ENCODE results near the gene ARHGAP26.

DNA sequence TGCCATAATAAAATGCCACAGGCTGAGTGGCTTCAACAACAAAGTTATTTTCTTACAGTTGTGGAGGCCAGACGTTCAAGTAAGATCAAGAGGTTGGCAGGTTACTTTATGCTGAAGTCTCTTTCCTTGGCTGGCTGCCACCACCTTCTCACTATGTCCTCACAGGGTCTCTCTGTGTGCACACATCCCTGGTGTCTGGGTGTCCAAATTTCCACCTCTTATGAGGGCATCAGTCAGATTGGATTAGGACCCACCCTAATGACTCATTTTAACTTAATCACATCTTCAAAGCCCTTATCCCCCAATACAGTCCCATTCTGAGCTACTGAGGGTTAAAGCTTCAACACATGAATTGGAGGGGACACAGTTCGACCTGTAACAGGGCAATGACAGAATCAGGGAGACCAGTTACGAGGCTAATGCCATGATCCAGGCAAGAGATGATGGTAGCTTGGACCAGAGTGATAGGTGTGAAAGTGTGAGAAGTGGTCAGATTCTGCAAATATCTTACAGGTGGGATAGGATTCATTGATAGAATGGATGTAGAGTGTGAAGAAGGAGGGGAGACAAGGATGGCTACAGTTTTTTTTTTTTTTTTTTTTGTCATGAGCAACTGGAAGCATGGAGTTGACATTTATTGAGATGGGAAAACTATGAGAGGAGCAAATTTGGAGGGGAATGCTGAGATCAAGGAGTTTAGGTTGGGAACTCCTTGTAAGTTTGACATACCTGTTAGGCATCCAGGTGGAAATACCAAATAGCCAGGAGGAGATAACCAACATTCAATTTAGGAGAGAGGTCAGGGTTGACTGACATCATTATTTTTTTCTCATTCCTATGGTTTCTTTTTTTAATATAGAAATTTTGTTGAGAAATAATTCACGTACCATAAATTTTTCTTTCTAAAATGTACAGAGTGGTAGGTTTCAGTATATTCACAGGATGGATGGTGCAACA is 44.7 kb upstream of the ARHGAP26 start:
- TF ChIP-seq, protein P1, sequence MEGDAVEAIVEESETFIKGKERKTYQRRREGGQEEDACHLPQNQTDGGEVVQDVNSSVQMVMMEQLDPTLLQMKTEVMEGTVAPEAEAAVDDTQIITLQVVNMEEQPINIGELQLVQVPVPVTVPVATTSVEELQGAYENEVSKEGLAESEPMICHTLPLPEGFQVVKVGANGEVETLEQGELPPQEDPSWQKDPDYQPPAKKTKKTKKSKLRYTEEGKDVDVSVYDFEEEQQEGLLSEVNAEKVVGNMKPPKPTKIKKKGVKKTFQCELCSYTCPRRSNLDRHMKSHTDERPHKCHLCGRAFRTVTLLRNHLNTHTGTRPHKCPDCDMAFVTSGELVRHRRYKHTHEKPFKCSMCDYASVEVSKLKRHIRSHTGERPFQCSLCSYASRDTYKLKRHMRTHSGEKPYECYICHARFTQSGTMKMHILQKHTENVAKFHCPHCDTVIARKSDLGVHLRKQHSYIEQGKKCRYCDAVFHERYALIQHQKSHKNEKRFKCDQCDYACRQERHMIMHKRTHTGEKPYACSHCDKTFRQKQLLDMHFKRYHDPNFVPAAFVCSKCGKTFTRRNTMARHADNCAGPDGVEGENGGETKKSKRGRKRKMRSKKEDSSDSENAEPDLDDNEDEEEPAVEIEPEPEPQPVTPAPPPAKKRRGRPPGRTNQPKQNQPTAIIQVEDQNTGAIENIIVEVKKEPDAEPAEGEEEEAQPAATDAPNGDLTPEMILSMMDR (IDR thresholded peaks at IDR 0.05): no peak
- no peak for TF ChIP-seq POLR2A (IDR thresholded peaks at IDR 0.05)

All from lower leg skin (tissue), 3 donors.